Neural progenitor cell (in vitro differentiated cells): Measurements from ENCODE around the gene VWA8. TPM values are rescaled to one million over a fixed set of nuclear protein-coding genes. Genes with fewer than 3 reads are reported as not detected.

Experiments
- DNase-seq: peaks from one replicate; pipeline ENCODE4 v3.0.0-alpha.2; 2016; ENCODE audit warnings: low spot score
- H2AFZ ChIP-seq: fragments of 200-600 bp; sonication (generic); replicated peaks from 2 replicates; pipeline ENCODE4 v1.6.1; 2016; ENCODE audit warnings: antibody characterized with exemption
- H3F3A ChIP-seq: fragments of 200-600 bp; sonication (generic); 2 replicates; pipeline ENCODE4 v1.6.1; 2016; ENCODE audit warnings: antibody characterized with exemption, low read depth
- H3K27ac ChIP-seq: fragments of 200-600 bp; sonication (generic); 2 replicates; pipeline ENCODE4 v1.5.1; 2016; ENCODE audit warnings: mild to moderate bottlenecking
- H3K27me3 ChIP-seq: fragments of 200-600 bp; sonication (generic); 2 replicates; pipeline ENCODE4 v1.6.1; 2016; ENCODE audit warnings: mild to moderate bottlenecking, moderate library complexity
- H3K36me3 ChIP-seq: fragments of 200-600 bp; sonication (generic); 2 replicates; pipeline ENCODE4 v1.5.1; 2016
- H3K4me1 ChIP-seq: fragments of 200-600 bp; sonication (generic); 2 replicates; pipeline ENCODE4 v1.6.1; 2016; ENCODE audit warnings: mixed run types
- H3K4me2 ChIP-seq: fragments of 200-600 bp; sonication (generic); 2 replicates; pipeline ENCODE4 v1.6.1; 2016
- H3K4me3 ChIP-seq: fragments of 200-600 bp; sonication (generic); 2 replicates; pipeline ENCODE4 v1.5.1; 2016
- H3K79me2 ChIP-seq: fragments of 200-600 bp; sonication (generic); 2 replicates; pipeline ENCODE4 v1.6.1; 2016; ENCODE audit warnings: low read depth
- H3K9ac ChIP-seq: fragments of 200-600 bp; sonication (generic); 2 replicates; pipeline ENCODE4 v1.6.1; 2016
- H3K9me3 ChIP-seq: fragments of 200-600 bp; sonication (generic); 2 replicates; pipeline ENCODE4 v1.5.1; 2016; ENCODE audit warnings: low read depth
- H4K20me1 ChIP-seq: fragments of 200-600 bp; sonication (generic); 2 replicates; pipeline ENCODE4 v1.6.1; 2016; ENCODE audit warnings: low read depth
- H3K27ac Mint-ChIP-seq: 3 replicates; pipeline ENCODE4 v1.8.0; 2021; ENCODE audit warnings: mixed read lengths
- H3K27me3 Mint-ChIP-seq: 2 replicates; pipeline ENCODE4 v1.8.0; 2022; ENCODE audit warnings: low read depth, mild to moderate bottlenecking, inconsistent platforms, moderate library complexity, mixed read lengths; ENCODE audit not compliant: insufficient read depth
- H3K36me3 Mint-ChIP-seq: 3 replicates; pipeline ENCODE4 v1.8.0; 2021; ENCODE audit warnings: mixed read lengths
- H3K4me1 Mint-ChIP-seq: 3 replicates; pipeline ENCODE4 v1.8.0; 2021; ENCODE audit warnings: mixed read lengths
- H3K4me3 Mint-ChIP-seq: 3 replicates; pipeline ENCODE4 v1.8.0; 2021; ENCODE audit warnings: mild to moderate bottlenecking, moderate library complexity, mixed read lengths
- H3K9me3 Mint-ChIP-seq: 3 replicates; pipeline ENCODE4 v1.8.0; 2020; ENCODE audit warnings: mixed read lengths
- CTCF ChIP-seq: fragments of 200-600 bp; sonication (generic); IDR thresholded peaks from 2 replicates; pipeline ENCODE4 v1.5.1; 2017; ENCODE audit warnings: antibody characterized with exemption, mild to moderate bottlenecking
- EZH2 ChIP-seq: fragments of 200-600 bp; sonication (generic); IDR thresholded peaks from 2 replicates; pipeline ENCODE4 v1.6.1; 2017; ENCODE audit warnings: antibody characterized with exemption, mild to moderate bottlenecking, moderate library complexity
- EZH2phosphoT487 ChIP-seq: fragments of 200-600 bp; sonication (generic); IDR thresholded peaks from 2 replicates; pipeline ENCODE4 v1.6.1; 2017; ENCODE audit warnings: antibody characterized with exemption
- total RNA-seq: library from RNA; depleted of rRNA; stranded (reverse); fragments of >200 nt; gene quantifications from 2 replicates; pipeline ENCODE4 v1.2.3, GENCODE V29; 2015; ENCODE audit warnings: low replicate concordance

The VWA8 gene
- total RNA-seq, 1 donor from 2014 or later: 12.6 TPM

- DNase-seq: no peak
- H3K4me1 Mint-ChIP-seq: peaks cover 10% of the 10 kb centered on the region
- H3K9me3 ChIP-seq: no peaks in the 10 kb centered on the region
Measured at GRCh38 chr13:41934994-41935393, 25.9 kb downstream of the VWA8 start.

GRCh38 chr13:41934120-41934519 is 26.8 kb downstream of the VWA8 start:
- H3K27ac ChIP-seq: no peak overlapping the region
- H3K4me3 ChIP-seq: no peak overlapping the region
- no peaks in the 10 kb centered on the region for H3K79me2 ChIP-seq
- no peak overlapping the region for H2AFZ ChIP-seq
- H3K27me3 Mint-ChIP-seq: no peaks in the 10 kb centered on the region
- no peaks in the 10 kb centered on the region for H3K9me3 ChIP-seq
- no peaks in the 10 kb centered on the region for H3F3A ChIP-seq
- H3K9me3 Mint-ChIP-seq: peaks cover 12% of the 10 kb centered on the region
- peaks cover 3% of the 10 kb centered on the region for H3K4me1 Mint-ChIP-seq
- peaks cover 6% of the 10 kb centered on the region for H3K36me3 Mint-ChIP-seq
- H3K36me3 ChIP-seq: no peaks in the 10 kb centered on the region
- no peak overlapping the region for H3K9ac ChIP-seq
- no peaks in the 10 kb centered on the region for H3K4me1 ChIP-seq
- H3K4me2 ChIP-seq: no peak overlapping the region
- H3K4me3 Mint-ChIP-seq: no peak overlapping the region
- TF ChIP-seq EZH2phosphoT487 (no peak), EZH2 (no peak), CTCF (no peak)
- DNase-seq: no peak
- no peaks in the 10 kb centered on the region for H4K20me1 ChIP-seq
- no peaks in the 10 kb centered on the region for H3K27me3 ChIP-seq
- H3K27ac Mint-ChIP-seq: no peak overlapping the region

More at GRCh38 chr13:41934994-41935393, 25.9 kb downstream of the VWA8 start:
- Histone ChIP-seq H3F3A (no peaks in the 10 kb centered on the region), H3K79me2 (no peaks in the 10 kb centered on the region), H4K20me1 (no peaks in the 10 kb centered on the region), H3K4me1 (no peaks in the 10 kb centered on the region), H3K27me3 (no peaks in the 10 kb centered on the region), H3K4me3 (no peak overlapping the region), H2AFZ (no peak overlapping the region), H3K27ac (no peak overlapping the region), H3K9ac (no peak overlapping the region), H3K4me2 (no peak overlapping the region), H3K36me3 (no peaks in the 10 kb centered on the region)
- no peak overlapping the region for H3K27ac Mint-ChIP-seq
- no peaks in the 10 kb centered on the region for H3K27me3 Mint-ChIP-seq
- H3K9me3 Mint-ChIP-seq: peaks cover 8% of the 10 kb centered on the region
- no peak for TF ChIP-seq CTCF
- no peak for TF ChIP-seq EZH2
- TF ChIP-seq EZH2phosphoT487: no peak
- peaks cover 6% of the 10 kb centered on the region for H3K36me3 Mint-ChIP-seq
- no peak overlapping the region for H3K4me3 Mint-ChIP-seq

- Histone ChIP-seq H4K20me1 (no peaks in the 10 kb centered on the region), H3K4me3 (no peak overlapping the region), H3K4me2 (no peak overlapping the region), H3K79me2 (no peaks in the 10 kb centered on the region), H3K27ac (no peak overlapping the region), H3F3A (no peaks in the 10 kb centered on the region), H3K9ac (no peak overlapping the region), H3K36me3 (no peaks in the 10 kb centered on the region), H2AFZ (no peak overlapping the region), H3K9me3 (no peaks in the 10 kb centered on the region), H3K4me1 (no peaks in the 10 kb centered on the region), H3K27me3 (no peaks in the 10 kb centered on the region)
- Mint-ChIP-seq H3K36me3 (peaks cover 6% of the 10 kb centered on the region), H3K27me3 (peaks cover 2% of the 10 kb centered on the region), H3K9me3 (peaks cover 12% of the 10 kb centered on the region), H3K4me1 (no peaks in the 10 kb centered on the region), H3K4me3 (no peak overlapping the region), H3K27ac (no peak overlapping the region)
- no peak for DNase-seq
- TF ChIP-seq EZH2phosphoT487: no peak
- no peak for TF ChIP-seq EZH2
- no peak for TF ChIP-seq CTCF
Measured at GRCh38 chr13:41931337-41931736, 29.6 kb downstream of the VWA8 start.

DNA sequence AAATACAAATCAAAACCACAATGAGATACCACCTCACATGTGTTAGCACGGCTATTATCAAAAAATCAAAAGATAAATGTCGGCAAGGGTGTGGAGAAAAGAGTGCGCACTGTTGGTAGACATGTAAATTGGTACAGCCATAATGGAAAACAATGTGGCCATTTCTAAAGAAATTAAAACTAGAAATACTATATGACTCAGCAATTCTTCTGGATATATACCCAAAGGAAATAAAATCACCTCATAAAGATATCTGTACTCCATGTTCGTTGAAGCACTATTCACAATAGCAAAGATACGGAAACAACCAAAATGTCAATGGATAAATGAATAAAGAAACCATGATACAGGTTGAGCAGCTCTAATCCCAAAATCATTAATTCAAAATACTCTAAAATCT is 30.8 kb downstream of the VWA8 start:
- Histone ChIP-seq H3K36me3 (no peaks in the 10 kb centered on the region), H3K27me3 (no peaks in the 10 kb centered on the region), H3F3A (no peaks in the 10 kb centered on the region), H2AFZ (no peak overlapping the region), H3K27ac (no peak overlapping the region), H3K4me3 (no peak overlapping the region), H3K4me2 (no peak overlapping the region), H4K20me1 (no peaks in the 10 kb centered on the region), H3K79me2 (no peaks in the 10 kb centered on the region), H3K9ac (no peak overlapping the region), H3K9me3 (no peaks in the 10 kb centered on the region), H3K4me1 (no peaks in the 10 kb centered on the region)
- Mint-ChIP-seq H3K36me3 (peaks cover 11% of the 10 kb centered on the region), H3K27ac (no peak overlapping the region), H3K9me3 (peaks cover 16% of the 10 kb centered on the region), H3K27me3 (peaks cover 2% of the 10 kb centered on the region), H3K4me3 (no peak overlapping the region), H3K4me1 (no peaks in the 10 kb centered on the region)
- DNase-seq: no peak
- TF ChIP-seq EZH2phosphoT487 (no peak), EZH2 (no peak), CTCF (no peak)
